HG03558 (cell line): ENCODE measurements around the gene IGHMBP2.
"Not testable (repeated sequence)": the region's sequence is repeated elsewhere in the genome, so short reads cannot be mapped to it uniquely, and the experiment has no call there.

Experiments
- ATAC-seq: cut with Tn5 transposase; IDR thresholded peaks from one replicate; pipeline ENCODE4 v1.9.1; 2021; ENCODE audit warnings: moderate number of reproducible peaks; ENCODE audit not compliant: unreplicated experiment; ENCODE audit errors: extremely low read depth

The IGHMBP2 gene

GRCh38 chr11:68959465-68960293 is 56.0 kb downstream of the IGHMBP2 start:
- ATAC-seq: no peak

GRCh38 chr11:68960294-68961071 is 56.8 kb downstream of the IGHMBP2 start:
- no peak for ATAC-seq

GRCh38 chr11:68961245-68961644 is 57.6 kb downstream of the IGHMBP2 start:
- ATAC-seq: no peak

- ATAC-seq: no peak
Measured at GRCh38 chr11:68962527-68963250, 59.0 kb downstream of the IGHMBP2 start.

GRCh38 chr11:68963779-68964178 is 60.1 kb downstream of the IGHMBP2 start:
- no peak for ATAC-seq

GRCh38 chr11:68965901-68966853 is 62.5 kb downstream of the IGHMBP2 start:
- no peak for ATAC-seq

DNA sequence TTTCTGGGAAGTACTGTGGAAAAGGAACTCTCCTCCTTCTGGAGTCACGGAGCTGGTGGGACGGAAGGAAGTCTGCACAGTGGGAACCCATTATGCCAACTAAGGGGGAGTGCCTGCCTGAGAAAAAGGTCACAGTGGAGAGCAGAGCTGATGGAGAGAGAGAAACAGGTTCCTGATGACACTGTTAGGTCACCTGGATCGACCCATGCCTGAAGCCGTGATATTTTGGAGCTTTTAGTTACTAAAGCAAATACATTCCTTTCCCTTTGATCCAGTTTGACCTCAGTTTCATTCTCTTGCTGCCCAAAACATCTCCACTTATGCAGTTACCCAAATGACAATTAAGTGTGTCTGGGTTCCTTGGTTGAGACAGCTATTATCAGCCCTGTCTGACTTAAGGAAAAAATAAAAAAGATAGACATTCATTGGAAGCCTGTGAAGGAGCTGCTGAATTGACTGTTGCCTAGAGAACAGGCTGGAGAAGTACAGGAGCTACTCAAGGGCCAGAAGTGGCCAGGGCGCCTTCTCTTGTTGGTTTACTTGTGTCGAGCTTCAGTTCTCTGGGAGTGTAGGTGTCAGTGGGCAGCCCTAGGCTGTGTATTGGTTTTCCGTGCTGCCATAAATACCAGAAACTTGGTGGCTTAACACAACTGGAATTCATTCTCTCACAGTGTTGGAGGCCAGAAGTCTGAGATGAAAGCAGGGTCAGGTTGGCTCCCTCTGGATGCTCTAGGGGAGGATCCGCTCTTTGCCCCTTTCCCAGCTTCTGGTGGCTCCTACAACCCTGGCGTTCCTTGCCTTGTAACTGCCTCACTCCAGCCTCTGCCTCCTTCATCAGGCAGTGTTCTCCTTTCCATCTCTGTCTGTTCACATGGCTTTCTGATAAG is 63.4 kb downstream of the IGHMBP2 start:
- ATAC-seq: no peak

- no peak for ATAC-seq
Measured at GRCh38 chr11:68968306-68969250, 64.9 kb downstream of the IGHMBP2 start.

DNA sequence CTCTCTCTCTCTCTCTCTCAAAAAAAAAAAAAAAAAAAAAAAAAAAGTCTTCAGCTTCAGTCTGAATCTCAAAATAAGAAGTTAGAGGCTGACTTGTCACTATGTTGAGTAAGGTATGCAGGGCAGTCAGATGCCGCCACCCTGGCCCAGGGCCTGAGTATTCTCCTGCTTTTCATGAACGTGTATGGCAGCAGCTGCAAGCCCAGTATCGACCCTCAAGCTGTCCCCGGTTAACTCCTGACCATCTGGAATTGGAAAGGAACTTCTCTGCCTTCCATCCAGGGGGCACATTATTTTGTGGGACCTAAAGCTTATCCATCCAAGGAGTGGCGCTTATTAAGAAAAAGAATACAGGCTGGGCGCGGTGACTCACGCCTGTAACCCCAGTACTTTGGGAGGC is 65.7 kb downstream of the IGHMBP2 start:
- no peak for ATAC-seq

- no peak for ATAC-seq
Measured at GRCh38 chr11:68970921-68971636, 67.4 kb downstream of the IGHMBP2 start.

GRCh38 chr11:68973219-68973618 is 69.5 kb downstream of the IGHMBP2 start:
- no peak for ATAC-seq

GRCh38 chr11:68973706-68974105 is 70.0 kb downstream of the IGHMBP2 start:
- ATAC-seq: not testable (repeated sequence)

- no peak for ATAC-seq
Measured at GRCh38 chr11:68974421-68975194, 70.9 kb downstream of the IGHMBP2 start.

DNA sequence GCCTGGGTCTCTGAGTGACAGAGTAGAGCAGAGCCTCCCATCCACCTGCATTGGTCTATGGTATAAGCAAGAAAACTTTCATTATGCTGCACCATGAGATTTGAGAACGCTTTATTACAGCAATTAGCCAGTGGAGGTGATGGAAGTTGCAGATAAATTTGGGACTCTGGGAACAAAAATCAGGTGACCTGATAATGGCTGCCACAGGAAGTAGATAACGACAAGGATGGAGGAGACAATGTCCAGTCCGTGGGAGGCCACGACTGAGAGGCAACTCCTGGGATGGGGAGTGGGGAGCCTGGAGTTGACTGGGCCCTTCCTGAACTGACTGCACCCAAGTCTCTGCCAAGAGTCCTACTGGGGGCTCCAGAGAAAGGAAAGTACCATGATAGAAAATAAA is 72.4 kb downstream of the IGHMBP2 start:
- ATAC-seq: no peak

- ATAC-seq: no peak
Measured at GRCh38 chr11:68976563-68976962, 72.9 kb downstream of the IGHMBP2 start.
